Measurements from ENCODE around the gene CASP9.
"Not testable (repeated sequence)": the region's sequence is repeated elsewhere in the genome, so short reads cannot be mapped to it uniquely, and the experiment has no call there.

CASP9 gene

GRCh38 chr1:15479654-15480347 is 44.2 kb downstream of the CASP9 start:
- TF ChIP-seq CTCF (conservative IDR thresholded peaks at IDR 0.05; ENCODE audit: control insufficient read depth, insufficient read depth, low read depth, low read length) = no peak
- no peak for DNase-seq (ENCODE audit: low read depth)
- H3K4me3 ChIP-seq (ENCODE audit: control insufficient read depth, low read depth, low read length) = no peak overlapping the region

GRCh38 chr1:15477646-15478212 is 46.3 kb downstream of the CASP9 start:
- no peak overlapping the region for H3K4me3 ChIP-seq (ENCODE audit: control insufficient read depth, low read depth, low read length)
- DNase-seq (ENCODE audit: low read depth) = no peak
- TF ChIP-seq CTCF (conservative IDR thresholded peaks at IDR 0.05; ENCODE audit: control insufficient read depth, insufficient read depth, low read depth, low read length) = no peak

GRCh38 chr1:15476927-15477326 is 47.1 kb downstream of the CASP9 start:
- no peak for TF ChIP-seq CTCF (conservative IDR thresholded peaks at IDR 0.05; ENCODE audit: control insufficient read depth, insufficient read depth, low read depth, low read length)

GRCh38 chr1:15475752-15476314 is 48.2 kb downstream of the CASP9 start, which contains the start of gene CELA2B:
Gene CELA2B, plus strand, starts transcription at chr1:15476104. Its CDS starts 22 bp downstream, at chr1:15476126.
- TF ChIP-seq CTCF (conservative IDR thresholded peaks at IDR 0.05; ENCODE audit: control insufficient read depth, insufficient read depth, low read depth, low read length) = no peak
- no peak for DNase-seq (ENCODE audit: low read depth)
- H3K4me3 ChIP-seq (ENCODE audit: control insufficient read depth, low read depth, low read length) = no peak within 1 kb of the TSS

More at GRCh38 chr1:15476927-15477326, 47.1 kb downstream of the CASP9 start:
- H3K4me3 ChIP-seq (ENCODE audit: control insufficient read depth, low read depth, low read length) = no peak overlapping the region
- no peak for DNase-seq (ENCODE audit: low read depth)

DNA sequence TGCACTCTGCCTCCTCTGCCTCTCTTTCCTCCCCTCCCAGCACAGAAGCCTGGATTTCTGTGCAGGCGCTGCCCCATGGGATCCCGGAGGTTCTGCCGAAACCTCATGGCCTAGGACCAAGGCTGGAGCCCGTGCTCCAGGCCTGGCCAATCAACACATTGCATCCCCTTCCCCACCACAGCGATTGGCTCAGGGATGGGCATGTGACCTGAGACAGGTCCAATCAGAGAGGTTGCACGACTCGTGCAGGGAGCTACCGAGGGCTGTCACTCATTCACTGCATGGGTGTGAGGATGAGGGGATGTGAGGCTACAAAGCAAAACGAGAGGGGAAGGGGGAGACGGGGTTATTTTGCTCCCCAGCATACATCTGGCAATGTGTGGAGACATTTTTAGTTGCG is 51.4 kb downstream of the CASP9 start:
- no peak for TF ChIP-seq CTCF (conservative IDR thresholded peaks at IDR 0.05; ENCODE audit: control insufficient read depth, insufficient read depth, low read depth, low read length)
- no peak for DNase-seq (ENCODE audit: low read depth)
- no peak overlapping the region for H3K4me3 ChIP-seq (ENCODE audit: control insufficient read depth, low read depth, low read length)

DNA sequence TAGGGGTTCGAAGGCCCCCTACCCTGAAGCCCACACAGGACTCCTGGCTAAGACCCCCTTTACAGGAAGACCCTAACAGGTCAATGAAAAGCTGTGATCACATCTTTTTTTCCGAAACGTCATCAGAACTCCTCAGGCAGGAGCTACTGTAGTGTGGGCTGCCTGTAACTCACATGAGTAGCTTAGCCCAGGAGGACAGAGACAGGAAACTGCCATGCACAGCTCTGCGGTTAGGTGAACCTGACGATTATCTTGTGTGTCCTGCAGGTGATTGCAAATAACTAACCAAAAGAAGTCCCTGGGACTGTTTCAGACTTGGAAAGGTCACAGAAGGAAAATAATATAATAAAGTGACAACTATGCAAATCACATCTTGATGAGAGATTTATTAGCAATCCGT is 52.3 kb downstream of the CASP9 start:
- not testable (repeated sequence) for H3K4me3 ChIP-seq (ENCODE audit: control insufficient read depth, low read depth, low read length); DNase-seq (ENCODE audit: low read depth)

GRCh38 chr1:15471067-15471466 is 52.9 kb downstream of the CASP9 start:
- not testable (repeated sequence) for H3K4me3 ChIP-seq (ENCODE audit: control insufficient read depth, low read depth, low read length); DNase-seq (ENCODE audit: low read depth)

GRCh38 chr1:15469821-15470448 is 54.1 kb downstream of the CASP9 start:
- DNase-seq (ENCODE audit: low read depth); H3K4me3 ChIP-seq (ENCODE audit: control insufficient read depth, low read depth, low read length): not testable (repeated sequence)

Data from fibroblast of mammary gland (primary cell).